ENCODE results near the gene TTC31.

The TTC31 gene

DNA sequence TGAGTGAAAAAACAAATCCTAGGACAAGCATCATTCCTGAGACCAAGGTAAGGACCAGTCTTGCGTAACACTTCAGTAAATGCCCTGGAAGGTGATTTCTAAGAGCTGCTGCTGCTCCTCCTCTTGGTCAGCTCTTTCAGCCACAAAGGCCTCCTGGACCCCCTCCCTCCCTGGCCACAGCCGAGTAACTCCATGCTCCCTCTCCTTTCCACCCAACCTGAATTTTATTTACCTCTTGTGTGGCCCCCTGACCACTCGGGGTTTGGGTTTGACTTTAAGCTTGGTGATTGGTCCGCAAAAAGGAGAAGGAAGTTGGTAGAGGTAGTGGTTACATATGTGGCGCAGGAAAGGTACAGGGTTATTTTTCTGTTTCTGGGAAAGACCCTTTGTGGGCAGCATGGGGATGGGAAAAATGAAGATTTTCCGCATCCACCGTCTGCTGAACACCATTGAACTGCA is 56.0 kb downstream of the TTC31 start:
- TF ChIP-seq, protein P1, sequence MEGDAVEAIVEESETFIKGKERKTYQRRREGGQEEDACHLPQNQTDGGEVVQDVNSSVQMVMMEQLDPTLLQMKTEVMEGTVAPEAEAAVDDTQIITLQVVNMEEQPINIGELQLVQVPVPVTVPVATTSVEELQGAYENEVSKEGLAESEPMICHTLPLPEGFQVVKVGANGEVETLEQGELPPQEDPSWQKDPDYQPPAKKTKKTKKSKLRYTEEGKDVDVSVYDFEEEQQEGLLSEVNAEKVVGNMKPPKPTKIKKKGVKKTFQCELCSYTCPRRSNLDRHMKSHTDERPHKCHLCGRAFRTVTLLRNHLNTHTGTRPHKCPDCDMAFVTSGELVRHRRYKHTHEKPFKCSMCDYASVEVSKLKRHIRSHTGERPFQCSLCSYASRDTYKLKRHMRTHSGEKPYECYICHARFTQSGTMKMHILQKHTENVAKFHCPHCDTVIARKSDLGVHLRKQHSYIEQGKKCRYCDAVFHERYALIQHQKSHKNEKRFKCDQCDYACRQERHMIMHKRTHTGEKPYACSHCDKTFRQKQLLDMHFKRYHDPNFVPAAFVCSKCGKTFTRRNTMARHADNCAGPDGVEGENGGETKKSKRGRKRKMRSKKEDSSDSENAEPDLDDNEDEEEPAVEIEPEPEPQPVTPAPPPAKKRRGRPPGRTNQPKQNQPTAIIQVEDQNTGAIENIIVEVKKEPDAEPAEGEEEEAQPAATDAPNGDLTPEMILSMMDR (IDR thresholded peaks at IDR 0.05; ENCODE audit: unreplicated experiment in 3 of 3) = no peak
- Mint-ChIP-seq H3K27me3 (ENCODE audit: low read depth) (no peaks in the 10 kb centered on the region), H3K36me3 (ENCODE audit: low read depth) (peaks cover 7% of the 10 kb centered on the region), H3K4me3 (no peak overlapping the region), H3K9me3 (no peaks in the 10 kb centered on the region), H3K4me1 (peaks cover 4% of the 10 kb centered on the region), H3K27ac (no peak overlapping the region)

DNA sequence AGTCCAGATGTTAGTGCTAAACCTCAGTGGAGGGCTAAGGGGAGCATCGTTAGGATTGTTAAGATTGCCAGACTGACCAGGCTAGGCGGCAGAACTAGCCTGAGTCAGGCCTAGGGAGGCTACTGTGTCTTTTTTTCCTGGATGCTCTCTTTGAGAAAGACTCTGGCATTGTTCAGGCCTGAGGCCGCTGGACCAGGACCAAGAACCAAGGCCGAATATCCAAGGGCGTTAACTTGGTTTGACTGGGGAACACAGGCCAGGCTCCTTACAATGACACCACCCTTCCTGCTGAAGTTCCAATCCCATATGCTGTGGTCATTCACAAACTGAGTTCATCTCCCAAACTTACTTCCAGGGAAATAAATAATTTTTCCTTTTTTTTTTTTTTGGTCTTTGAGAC is 57.4 kb downstream of the TTC31 start:
- no peaks in the 10 kb centered on the region for H3K9me3 Mint-ChIP-seq
- no peak overlapping the region for H3K4me3 Mint-ChIP-seq
- peaks cover 4% of the 10 kb centered on the region for H3K4me1 Mint-ChIP-seq
- no peak overlapping the region for H3K27ac Mint-ChIP-seq
- TF ChIP-seq, protein P1 (IDR thresholded peaks at IDR 0.05; ENCODE audit: unreplicated experiment in 3 of 3) = no peak
- H3K27me3 Mint-ChIP-seq (ENCODE audit: low read depth) = no peaks in the 10 kb centered on the region
- peaks cover 7% of the 10 kb centered on the region for H3K36me3 Mint-ChIP-seq (ENCODE audit: low read depth)

DNA sequence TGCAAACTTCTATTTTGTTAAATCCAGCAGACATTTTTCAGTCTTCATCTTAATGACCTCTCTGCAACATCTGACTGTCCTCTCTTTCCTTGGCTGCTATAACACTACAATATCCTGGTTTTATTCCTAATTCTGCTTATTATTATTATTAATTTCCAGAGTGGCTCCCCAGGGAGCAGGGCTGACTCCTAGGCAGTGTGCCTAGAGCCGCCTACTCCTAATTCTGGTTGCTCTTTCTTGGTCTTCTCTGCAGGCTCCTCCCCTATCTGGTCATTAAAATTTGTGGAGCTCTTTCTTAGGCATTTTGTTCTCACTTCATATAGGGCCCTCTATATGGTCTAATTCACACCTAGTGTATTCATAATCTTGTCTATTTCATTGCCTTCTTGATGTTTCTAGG is 60.1 kb downstream of the TTC31 start:
- no peaks in the 10 kb centered on the region for H3K9me3 Mint-ChIP-seq
- TF ChIP-seq, protein P1 (IDR thresholded peaks at IDR 0.05; ENCODE audit: unreplicated experiment in 3 of 3) = no peak

More for the DNA sequence above, 60.1 kb downstream of the TTC31 start:
- Mint-ChIP-seq H3K27ac (no peak overlapping the region), H3K27me3 (ENCODE audit: low read depth) (peaks cover 2% of the 10 kb centered on the region), H3K4me1 (peaks cover 5% of the 10 kb centered on the region), H3K4me3 (no peak overlapping the region), H3K36me3 (ENCODE audit: low read depth) (peaks cover 7% of the 10 kb centered on the region)

Measured in nephron (organoid).